ENCODE data around the gene AGFG1.
A peak's percentile ranks its signal among the peaks of the same experiment; 100 is the strongest.

DNA sequence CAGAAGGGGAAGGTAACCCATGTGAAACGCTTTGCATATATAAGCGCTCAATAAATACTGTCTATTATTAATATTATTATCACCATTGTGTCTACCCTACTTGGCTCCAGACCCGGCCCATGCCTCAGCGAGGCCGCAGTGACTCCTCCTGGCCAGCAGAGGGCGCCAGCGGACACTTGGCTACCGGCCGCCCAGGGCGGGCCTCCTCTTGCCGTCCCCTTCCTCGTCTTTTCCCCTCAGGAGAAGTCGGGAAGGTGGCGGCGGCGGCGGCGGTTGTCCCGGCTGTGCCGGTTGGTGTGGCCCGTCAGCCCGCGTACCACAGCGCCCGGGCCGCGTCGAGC is at the start of gene AGFG1:
- TF ChIP-seq, protein P1, sequence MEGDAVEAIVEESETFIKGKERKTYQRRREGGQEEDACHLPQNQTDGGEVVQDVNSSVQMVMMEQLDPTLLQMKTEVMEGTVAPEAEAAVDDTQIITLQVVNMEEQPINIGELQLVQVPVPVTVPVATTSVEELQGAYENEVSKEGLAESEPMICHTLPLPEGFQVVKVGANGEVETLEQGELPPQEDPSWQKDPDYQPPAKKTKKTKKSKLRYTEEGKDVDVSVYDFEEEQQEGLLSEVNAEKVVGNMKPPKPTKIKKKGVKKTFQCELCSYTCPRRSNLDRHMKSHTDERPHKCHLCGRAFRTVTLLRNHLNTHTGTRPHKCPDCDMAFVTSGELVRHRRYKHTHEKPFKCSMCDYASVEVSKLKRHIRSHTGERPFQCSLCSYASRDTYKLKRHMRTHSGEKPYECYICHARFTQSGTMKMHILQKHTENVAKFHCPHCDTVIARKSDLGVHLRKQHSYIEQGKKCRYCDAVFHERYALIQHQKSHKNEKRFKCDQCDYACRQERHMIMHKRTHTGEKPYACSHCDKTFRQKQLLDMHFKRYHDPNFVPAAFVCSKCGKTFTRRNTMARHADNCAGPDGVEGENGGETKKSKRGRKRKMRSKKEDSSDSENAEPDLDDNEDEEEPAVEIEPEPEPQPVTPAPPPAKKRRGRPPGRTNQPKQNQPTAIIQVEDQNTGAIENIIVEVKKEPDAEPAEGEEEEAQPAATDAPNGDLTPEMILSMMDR (IDR thresholded peaks at IDR 0.05), result peak in 1 of 3 donors; percentile 65
- no peak for TF ChIP-seq POLR2A (IDR thresholded peaks at IDR 0.05)
